ENCODE measurements around the gene MTNR1B. TPM values are rescaled to one million over a fixed set of nuclear protein-coding genes. Genes with fewer than 3 reads are reported as not detected.

MTNR1B gene
- total RNA-seq (2014; rRNA removed; shearing (Covaris generic)), result not detected in 2 replicates
- not detected in 2 replicates for polyA plus RNA-seq (2015; cell fraction: cytosol; rRNA removed)
- polyA plus RNA-seq (2015; cell fraction: nucleus; rRNA removed), result not detected in 2 replicates

GRCh38 chr11:92969634-92970347, at the start of gene MTNR1B:
Gene MTNR1B (plus strand): TSS chr11:92969651. CDS start chr11:92969726, 75 bp downstream.
- DNase-seq (ENCODE audit: low read depth, low spot score), result no peak
- in situ Hi-C loops (cut with HindIII; ENCODE audit: low pct_unique_long_range_greater_than_20kb, low sequenced_read_pairs), result no loop called here

GRCh38 chr11:92920331-92920730, 49.1 kb upstream of the MTNR1B start:
- in situ Hi-C loops (cut with HindIII; ENCODE audit: low pct_unique_long_range_greater_than_20kb, low sequenced_read_pairs), result no loop called here
- DNase-seq (ENCODE audit: low read depth, low spot score), result no peak

GRCh38 chr11:92922731-92923130, 46.7 kb upstream of the MTNR1B start:
- in situ Hi-C loops (cut with HindIII; ENCODE audit: low pct_unique_long_range_greater_than_20kb, low sequenced_read_pairs), result no loop called here
- DNase-seq (ENCODE audit: low read depth, low spot score), result no peak

DNA sequence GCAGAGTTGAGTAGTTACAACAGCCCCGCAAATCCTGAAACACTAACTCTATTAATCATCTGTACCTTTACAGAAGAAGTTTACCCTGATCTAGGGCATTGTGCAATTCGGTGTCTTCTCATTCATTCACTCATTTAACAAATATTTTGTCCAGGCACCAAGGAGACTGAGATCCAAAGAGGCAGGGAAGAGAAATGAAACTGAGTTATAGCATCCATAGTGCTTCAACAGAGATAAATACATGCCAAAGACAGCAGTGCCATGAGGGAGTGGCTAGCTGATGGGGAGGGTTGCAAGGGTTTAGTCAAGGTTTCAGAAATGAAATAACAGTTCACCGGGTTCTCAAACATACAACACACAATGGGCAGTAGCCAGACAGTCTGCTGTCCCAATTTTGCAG, 40.2 kb upstream of the MTNR1B start:
- in situ Hi-C loops (cut with HindIII; ENCODE audit: low pct_unique_long_range_greater_than_20kb, low sequenced_read_pairs), result no loop called here
- no peak for DNase-seq (ENCODE audit: low read depth, low spot score)

- no peak for DNase-seq (ENCODE audit: low read depth, low spot score)
- in situ Hi-C loops (cut with HindIII; ENCODE audit: low pct_unique_long_range_greater_than_20kb, low sequenced_read_pairs), result no loop called here
Measured at GRCh38 chr11:92929653-92930052, 39.8 kb upstream of the MTNR1B start.

GRCh38 chr11:92931746-92932422, 37.6 kb upstream of the MTNR1B start:
- in situ Hi-C loops (cut with HindIII; ENCODE audit: low pct_unique_long_range_greater_than_20kb, low sequenced_read_pairs), result no loop called here
- DNase-seq (ENCODE audit: low read depth, low spot score), result no peak

- in situ Hi-C loops (cut with HindIII; ENCODE audit: low pct_unique_long_range_greater_than_20kb, low sequenced_read_pairs), result no loop called here
- DNase-seq (ENCODE audit: low read depth, low spot score), result no peak
Measured at GRCh38 chr11:92939305-92939704, 30.1 kb upstream of the MTNR1B start.

- in situ Hi-C loops (cut with HindIII; ENCODE audit: low pct_unique_long_range_greater_than_20kb, low sequenced_read_pairs), result no loop called here
- peak; percentile 46 for DNase-seq (ENCODE audit: low read depth, low spot score)
Measured at GRCh38 chr11:92941676-92942571, 27.5 kb upstream of the MTNR1B start.

- no peak for DNase-seq (ENCODE audit: low read depth, low spot score)
- in situ Hi-C loops (cut with HindIII; ENCODE audit: low pct_unique_long_range_greater_than_20kb, low sequenced_read_pairs), result no loop called here
Measured at GRCh38 chr11:92946707-92947106, 22.7 kb upstream of the MTNR1B start.

DNA sequence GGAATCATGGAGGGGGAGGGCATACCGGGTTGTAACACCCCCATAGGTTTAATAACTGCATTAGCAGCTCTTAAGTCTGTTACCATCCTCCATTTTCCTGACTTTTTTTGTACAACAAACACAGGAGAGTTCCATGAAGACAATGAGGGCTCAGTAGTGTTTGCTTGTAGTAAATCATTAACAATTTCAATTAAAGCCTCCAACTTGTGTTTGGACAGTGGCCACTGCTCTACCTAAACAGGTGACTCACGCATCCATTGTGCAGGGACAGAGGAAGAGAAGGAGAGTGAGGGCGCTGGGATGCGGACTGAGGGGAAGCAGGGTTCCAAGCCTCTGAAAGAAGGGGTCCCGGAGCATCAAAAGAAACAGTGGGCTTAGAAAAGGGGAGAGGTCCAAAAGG, 21.3 kb upstream of the MTNR1B start:
- in situ Hi-C loops (cut with HindIII; ENCODE audit: low pct_unique_long_range_greater_than_20kb, low sequenced_read_pairs), result no loop called here
- no peak for DNase-seq (ENCODE audit: low read depth, low spot score)

GRCh38 chr11:92954003-92954402, 15.4 kb upstream of the MTNR1B start:
- in situ Hi-C loops (cut with HindIII; ENCODE audit: low pct_unique_long_range_greater_than_20kb, low sequenced_read_pairs), result no loop called here
- no peak for DNase-seq (ENCODE audit: low read depth, low spot score)

- DNase-seq (ENCODE audit: low read depth, low spot score), result no peak
- in situ Hi-C loops (cut with HindIII; ENCODE audit: low pct_unique_long_range_greater_than_20kb, low sequenced_read_pairs), result no loop called here
Measured at GRCh38 chr11:92955860-92956259, 13.6 kb upstream of the MTNR1B start.

DNA sequence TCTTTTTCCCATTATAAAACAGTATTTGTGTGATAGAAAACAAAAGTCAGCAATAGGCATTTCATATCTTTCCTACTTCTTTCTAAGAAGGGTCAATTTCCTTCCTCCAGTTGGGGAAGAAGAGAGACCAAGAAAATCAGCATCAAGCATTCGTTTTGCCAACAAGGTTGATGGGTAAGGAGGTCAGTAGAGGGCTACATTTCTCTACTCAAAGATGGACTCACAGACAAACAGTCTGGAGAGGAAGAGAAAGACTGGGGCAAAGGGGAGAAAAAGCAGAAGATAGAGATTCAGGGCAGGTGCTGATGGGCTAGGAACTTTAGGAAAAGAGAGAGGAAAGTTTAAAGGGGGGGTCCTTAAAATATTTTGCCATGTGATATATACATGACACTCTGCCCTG, 8.6 kb upstream of the MTNR1B start:
- peak; percentile 11 for DNase-seq (ENCODE audit: low read depth, low spot score)
- in situ Hi-C loops (cut with HindIII; ENCODE audit: low pct_unique_long_range_greater_than_20kb, low sequenced_read_pairs), result no loop called here

DNA sequence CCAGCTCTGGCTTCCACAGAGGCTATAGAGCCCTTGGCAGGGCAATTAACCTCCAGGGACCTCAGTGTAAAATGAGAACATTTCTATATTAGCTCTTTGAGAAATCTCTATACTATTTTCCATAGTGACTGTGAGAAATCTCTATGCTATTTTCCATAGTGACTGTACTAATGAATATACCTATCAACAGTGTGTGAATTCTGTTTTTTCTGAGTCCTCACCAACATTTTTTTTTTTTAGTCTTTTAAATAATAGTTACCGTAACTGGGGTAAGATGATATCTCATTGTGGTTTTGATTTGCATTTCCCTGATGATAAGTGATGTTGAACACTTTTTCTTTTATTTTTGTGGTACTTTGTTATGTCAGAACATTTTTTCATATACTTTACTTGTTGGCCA, 7.0 kb upstream of the MTNR1B start:
- in situ Hi-C loops (cut with HindIII; ENCODE audit: low pct_unique_long_range_greater_than_20kb, low sequenced_read_pairs), result no loop called here

DNA sequence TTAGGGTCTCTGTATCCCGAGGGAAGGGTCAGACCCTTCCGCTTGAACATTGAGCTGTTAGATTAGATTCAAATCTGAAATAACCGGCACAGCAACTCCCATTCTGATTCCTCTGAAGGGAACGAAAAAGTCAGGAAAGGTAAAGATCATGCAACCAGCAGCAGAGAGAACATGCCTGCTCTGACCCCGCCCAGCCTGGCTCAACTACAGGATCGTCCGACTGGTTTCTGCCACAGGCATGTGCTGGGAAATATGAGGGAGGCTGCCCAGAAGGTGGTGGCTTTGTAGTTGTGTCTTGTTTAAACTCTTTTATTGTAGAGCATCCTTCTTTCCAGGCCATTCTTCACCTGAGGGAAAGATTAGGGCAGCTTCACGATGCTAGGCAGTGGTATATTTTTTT, 5.0 kb upstream of the MTNR1B start:
- DNase-seq (ENCODE audit: low read depth, low spot score), result no peak
- in situ Hi-C loops (cut with HindIII; ENCODE audit: low pct_unique_long_range_greater_than_20kb, low sequenced_read_pairs), result no loop called here

More for the DNA sequence above, 7.0 kb upstream of the MTNR1B start:
- no peak for DNase-seq (ENCODE audit: low read depth, low spot score)

- DNase-seq (ENCODE audit: low read depth, low spot score), result no peak
- in situ Hi-C loops (cut with HindIII; ENCODE audit: low pct_unique_long_range_greater_than_20kb, low sequenced_read_pairs), result no loop called here
Measured at GRCh38 chr11:92965196-92965595, 4.3 kb upstream of the MTNR1B start.

- in situ Hi-C loops (cut with HindIII; ENCODE audit: low pct_unique_long_range_greater_than_20kb, low sequenced_read_pairs), result no loop called here
- no peak for DNase-seq (ENCODE audit: low read depth, low spot score)
Measured at GRCh38 chr11:92967178-92967577, 2.3 kb upstream of the MTNR1B start.

DNA sequence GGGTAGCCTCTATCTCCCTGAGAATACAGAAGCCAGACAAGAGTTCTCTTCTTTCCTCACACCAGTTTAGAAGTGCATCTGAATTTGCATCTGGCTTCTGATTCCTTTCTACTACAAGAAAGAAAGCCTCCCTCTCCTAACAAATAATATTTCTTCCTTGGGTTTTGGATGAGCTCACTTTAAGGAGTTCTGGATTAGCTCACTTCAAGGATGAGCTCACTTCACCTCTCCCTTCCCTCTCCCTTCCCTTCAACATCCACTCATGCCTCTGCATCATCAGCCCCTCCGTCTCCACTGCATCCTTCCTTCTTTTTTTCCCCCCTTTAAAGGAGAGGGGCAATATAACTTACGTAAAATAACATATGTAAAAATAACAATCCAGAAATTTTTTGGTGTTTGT, 1.6 kb upstream of the MTNR1B start:
- in situ Hi-C loops (cut with HindIII; ENCODE audit: low pct_unique_long_range_greater_than_20kb, low sequenced_read_pairs), result no loop called here
- DNase-seq (ENCODE audit: low read depth, low spot score), result no peak
